ENCODE measurements around the gene MSANTD3. TPM values are rescaled to one million over a fixed set of nuclear protein-coding genes. Genes with fewer than 3 reads are reported as not detected.

Gene MSANTD3
- total RNA-seq, 1 donor from 2014 or later = 20.2 TPM

DNA sequence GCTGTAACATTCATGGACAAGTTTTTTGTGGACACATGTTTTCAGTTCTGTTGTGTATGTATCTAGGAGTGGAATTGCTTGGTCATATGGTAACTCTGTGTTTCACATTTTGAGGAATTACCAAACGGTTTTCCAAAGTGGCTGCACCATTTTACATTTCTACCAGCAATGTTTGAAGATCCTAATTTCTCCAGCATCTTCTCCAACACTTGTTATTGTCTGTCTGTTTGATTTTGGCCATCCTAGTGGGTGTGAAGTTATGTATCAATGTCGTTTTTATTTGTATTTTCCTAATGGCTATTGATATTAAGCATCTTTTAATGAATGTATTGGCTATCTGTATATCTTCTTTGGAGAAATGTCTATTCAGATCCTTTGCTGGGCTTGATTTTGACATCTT, 52.9 kb downstream of the MSANTD3 start:
- ATAC-seq (no peak), DNase-seq (no peak)
- Histone ChIP-seq H3K27me3 (ENCODE audit: low read depth) (peaks cover under 1% of the 10 kb centered on the region), H3K36me3 (no peaks in the 10 kb centered on the region), H3K27ac (no peak overlapping the region), H3K9me3 (no peaks in the 10 kb centered on the region), H3K4me1 (no peaks in the 10 kb centered on the region), H3K4me3 (no peak overlapping the region)
- TF ChIP-seq, protein P1, sequence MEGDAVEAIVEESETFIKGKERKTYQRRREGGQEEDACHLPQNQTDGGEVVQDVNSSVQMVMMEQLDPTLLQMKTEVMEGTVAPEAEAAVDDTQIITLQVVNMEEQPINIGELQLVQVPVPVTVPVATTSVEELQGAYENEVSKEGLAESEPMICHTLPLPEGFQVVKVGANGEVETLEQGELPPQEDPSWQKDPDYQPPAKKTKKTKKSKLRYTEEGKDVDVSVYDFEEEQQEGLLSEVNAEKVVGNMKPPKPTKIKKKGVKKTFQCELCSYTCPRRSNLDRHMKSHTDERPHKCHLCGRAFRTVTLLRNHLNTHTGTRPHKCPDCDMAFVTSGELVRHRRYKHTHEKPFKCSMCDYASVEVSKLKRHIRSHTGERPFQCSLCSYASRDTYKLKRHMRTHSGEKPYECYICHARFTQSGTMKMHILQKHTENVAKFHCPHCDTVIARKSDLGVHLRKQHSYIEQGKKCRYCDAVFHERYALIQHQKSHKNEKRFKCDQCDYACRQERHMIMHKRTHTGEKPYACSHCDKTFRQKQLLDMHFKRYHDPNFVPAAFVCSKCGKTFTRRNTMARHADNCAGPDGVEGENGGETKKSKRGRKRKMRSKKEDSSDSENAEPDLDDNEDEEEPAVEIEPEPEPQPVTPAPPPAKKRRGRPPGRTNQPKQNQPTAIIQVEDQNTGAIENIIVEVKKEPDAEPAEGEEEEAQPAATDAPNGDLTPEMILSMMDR (IDR thresholded peaks at IDR 0.05) = no peak
- intact Hi-C loops (cut with DNase I) = no loop called here

DNA sequence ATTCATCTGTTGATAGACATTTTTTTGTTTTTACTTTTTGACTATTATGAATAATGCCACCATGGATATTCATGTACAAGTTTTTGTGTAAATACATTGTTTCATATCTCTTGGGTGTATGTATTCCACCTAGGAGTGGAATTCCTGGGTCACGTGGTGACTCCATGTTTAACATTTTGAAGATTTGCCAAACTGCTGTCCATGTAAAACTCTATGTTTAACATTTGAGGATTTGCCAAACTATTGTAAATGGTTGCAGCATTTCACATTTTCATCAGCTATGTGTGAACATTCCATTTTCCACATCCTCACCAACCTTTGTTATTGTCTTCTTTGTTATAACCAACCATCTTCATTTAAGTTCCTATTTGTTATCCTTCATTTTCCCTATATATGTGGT, 58.3 kb downstream of the MSANTD3 start:
- no peaks in the 10 kb centered on the region for H3K4me1 ChIP-seq
- TF ChIP-seq, protein P1 (IDR thresholded peaks at IDR 0.05) = no peak
- no peak overlapping the region for H3K27ac ChIP-seq
- no peak for DNase-seq
- H3K4me3 ChIP-seq = no peak overlapping the region
- H3K9me3 ChIP-seq = no peaks in the 10 kb centered on the region
- intact Hi-C loops (cut with DNase I) = no loop called here
- H3K27me3 ChIP-seq (ENCODE audit: low read depth) = no peaks in the 10 kb centered on the region
- ATAC-seq = no peak
- H3K36me3 ChIP-seq = no peaks in the 10 kb centered on the region

DNA sequence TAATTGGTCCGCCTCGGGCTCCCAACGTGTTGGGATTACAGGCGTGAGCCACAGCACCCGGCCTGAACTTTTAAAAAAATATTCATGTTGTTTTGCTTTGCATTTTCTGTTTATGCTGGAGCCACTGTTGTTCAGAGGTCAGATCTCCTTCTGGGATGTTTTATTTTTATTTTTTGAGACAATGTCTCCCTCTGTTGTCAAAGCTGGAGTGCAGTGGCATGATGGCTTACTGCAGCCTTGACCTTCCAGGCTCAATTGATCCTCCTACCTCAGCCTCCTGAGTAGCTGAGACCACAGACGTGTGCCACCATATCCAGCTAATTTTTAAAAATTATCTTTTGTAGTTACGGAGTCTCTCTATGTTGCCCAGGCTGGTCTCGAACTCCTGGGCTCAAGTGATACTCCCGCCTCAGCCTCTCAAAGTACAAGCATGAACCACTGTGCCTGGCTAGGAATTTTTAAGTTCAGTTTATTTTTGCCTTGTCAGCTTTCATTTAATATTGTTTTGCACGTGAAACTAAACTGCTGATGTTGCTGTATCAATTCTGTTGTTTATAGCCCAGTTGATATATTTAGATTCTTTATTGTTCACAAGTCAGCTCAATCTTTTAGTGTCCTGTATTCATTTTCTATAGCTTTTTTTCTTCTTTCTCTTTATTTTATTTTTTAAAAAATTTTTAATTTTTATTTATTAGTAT, 59.7 kb downstream of the MSANTD3 start:
- H3K4me1 ChIP-seq = no peaks in the 10 kb centered on the region
- TF ChIP-seq, protein P1 (IDR thresholded peaks at IDR 0.05) = no peak
- H3K27ac ChIP-seq = no peak overlapping the region
- no peaks in the 10 kb centered on the region for H3K36me3 ChIP-seq
- H3K9me3 ChIP-seq = no peaks in the 10 kb centered on the region
- H3K4me3 ChIP-seq = no peak overlapping the region
- DNase-seq (no peak), ATAC-seq (no peak)
- intact Hi-C loops (cut with DNase I) = no loop called here
- H3K27me3 ChIP-seq (ENCODE audit: low read depth) = no peaks in the 10 kb centered on the region

DNA sequence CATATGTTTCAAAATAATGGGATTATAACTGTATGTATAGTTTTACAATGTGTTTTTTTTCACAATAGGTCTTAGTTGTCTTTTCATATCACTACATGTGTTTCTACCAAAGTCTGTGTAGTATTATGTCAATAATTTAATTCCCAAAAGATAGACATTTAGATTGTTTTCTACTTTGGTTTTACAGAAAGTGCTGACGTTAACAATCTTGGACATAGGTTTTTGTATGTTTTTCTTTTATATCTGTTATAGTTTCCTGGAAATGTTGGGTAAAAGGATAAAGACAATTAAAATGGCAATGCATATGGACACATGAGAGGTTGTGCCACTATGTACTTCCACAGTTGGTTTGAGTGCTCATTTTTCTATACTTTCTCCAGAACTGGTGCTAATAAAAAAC, 61.2 kb downstream of the MSANTD3 start:
- Histone ChIP-seq H3K27ac (no peak overlapping the region), H3K4me3 (no peak overlapping the region), H3K36me3 (no peaks in the 10 kb centered on the region), H3K9me3 (no peaks in the 10 kb centered on the region), H3K4me1 (no peaks in the 10 kb centered on the region), H3K27me3 (ENCODE audit: low read depth) (no peaks in the 10 kb centered on the region)
- ATAC-seq = no peak
- intact Hi-C loops (cut with DNase I) = no loop called here
- TF ChIP-seq, protein P1 (IDR thresholded peaks at IDR 0.05) = no peak
- DNase-seq = no peak

DNA sequence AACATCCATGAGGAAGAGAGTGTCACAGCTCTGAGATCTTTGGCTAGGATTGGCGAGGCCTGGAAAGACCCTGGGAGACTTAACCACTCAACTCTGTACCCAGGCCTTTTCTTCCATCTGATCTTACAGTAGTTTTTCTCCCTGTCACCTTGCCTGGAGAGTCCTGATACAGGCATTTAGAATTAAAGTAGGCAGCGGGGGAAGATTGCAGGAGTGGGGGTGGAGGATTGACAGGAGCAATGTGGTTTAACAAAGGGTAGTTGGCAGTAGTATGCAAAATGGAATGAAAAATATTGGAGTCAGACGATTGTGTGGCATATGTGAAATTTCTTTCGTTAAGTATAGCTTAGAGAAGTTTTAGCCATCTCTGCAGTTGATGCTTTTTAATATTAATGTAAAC, 62.9 kb downstream of the MSANTD3 start:
- TF ChIP-seq, protein P1 (IDR thresholded peaks at IDR 0.05) = no peak
- intact Hi-C loops (cut with DNase I) = no loop called here
- H3K9me3 ChIP-seq = no peaks in the 10 kb centered on the region
- H3K36me3 ChIP-seq = no peaks in the 10 kb centered on the region
- no peak for ATAC-seq
- H3K27ac ChIP-seq = no peak overlapping the region
- H3K4me1 ChIP-seq = no peaks in the 10 kb centered on the region
- DNase-seq = no peak
- no peak overlapping the region for H3K4me3 ChIP-seq
- H3K27me3 ChIP-seq (ENCODE audit: low read depth) = no peaks in the 10 kb centered on the region
